Subcutaneous abdominal adipose tissue (tissue), 5 donors: Measurements from ENCODE around the gene DAGLB.
"Not testable (repeated sequence)": the region's sequence is repeated elsewhere in the genome, so short reads cannot be mapped to it uniquely, and the experiment has no call there.

Source experiments
- H3K27ac ChIP-seq: one replicate; pipeline ENCODE4 v1.7.0; 2013; ENCODE audit warnings: low read depth, mild to moderate bottlenecking, inconsistent platforms, low read length, moderate library complexity
- H3K27me3 ChIP-seq, 5 donors: one replicate each; pipeline ENCODE4 v1.7.0; 2013; ENCODE audit warnings: low read length in 5 of 5, inconsistent platforms in 1 of 5; ENCODE audit not compliant: control insufficient read depth in 5 of 5, insufficient read depth in 4 of 5
- H3K36me3 ChIP-seq, 5 donors: one replicate each; pipeline ENCODE4 v1.7.0; 2013; ENCODE audit warnings: low read length in 5 of 5; ENCODE audit not compliant: control insufficient read depth in 5 of 5, insufficient read depth in 5 of 5
- H3K4me1 ChIP-seq, 5 donors: one replicate each; pipeline ENCODE4 v1.7.0; 2013; ENCODE audit warnings: low read length in 5 of 5, mild to moderate bottlenecking in 3 of 5, moderate library complexity in 1 of 5; ENCODE audit not compliant: control insufficient read depth in 5 of 5, insufficient read depth in 5 of 5
- H3K4me3 ChIP-seq, 5 donors: one replicate each; pipeline ENCODE4 v1.7.0; 2013; ENCODE audit warnings: low read length in 5 of 5, low read depth in 1 of 5
- H3K9ac ChIP-seq, 5 donors: one replicate each; pipeline ENCODE4 v1.7.0; 2013; ENCODE audit warnings: low read length in 5 of 5, mild to moderate bottlenecking in 4 of 5, moderate library complexity in 3 of 5
- H3K9me3 ChIP-seq, 5 donors: one replicate each; pipeline ENCODE4 v1.7.0; 2013; ENCODE audit warnings: low read length in 5 of 5; ENCODE audit not compliant: control insufficient read depth in 5 of 5
- donor health status: healthy.
- donor health status: healthy.
- donor health status: healthy.
- donor health status: healthy.
- donor health status: healthy.

The DAGLB gene

GRCh38 chr7:6380310-6381095 is 67.3 kb downstream of the DAGLB start:
- no peaks in the 10 kb centered on the region for H3K36me3 ChIP-seq
- H3K4me3 ChIP-seq, result no peak overlapping the region
- H3K9ac ChIP-seq, result no peak overlapping the region
- H3K9me3 ChIP-seq, result no peaks in the 10 kb centered on the region
- H3K27me3 ChIP-seq, result no peaks in the 10 kb centered on the region
- peak overlapping the region; percentile 44 for H3K27ac ChIP-seq
- peaks cover 10 to 76% (median 70%) of the 10 kb centered on the region in 5 donors for H3K4me1 ChIP-seq

GRCh38 chr7:6379886-6380285 is 67.9 kb downstream of the DAGLB start:
- Histone ChIP-seq H3K9ac (peak overlapping the region in 1 of 5 donors; percentile 3), H3K9me3 (no peaks in the 10 kb centered on the region), H3K36me3 (no peaks in the 10 kb centered on the region), H3K4me3 (no peak overlapping the region), H3K27me3 (no peaks in the 10 kb centered on the region), H3K27ac (peak overlapping the region; percentile 44), H3K4me1 (peaks cover 7 to 74% (median 65%) of the 10 kb centered on the region in 5 donors)

DNA sequence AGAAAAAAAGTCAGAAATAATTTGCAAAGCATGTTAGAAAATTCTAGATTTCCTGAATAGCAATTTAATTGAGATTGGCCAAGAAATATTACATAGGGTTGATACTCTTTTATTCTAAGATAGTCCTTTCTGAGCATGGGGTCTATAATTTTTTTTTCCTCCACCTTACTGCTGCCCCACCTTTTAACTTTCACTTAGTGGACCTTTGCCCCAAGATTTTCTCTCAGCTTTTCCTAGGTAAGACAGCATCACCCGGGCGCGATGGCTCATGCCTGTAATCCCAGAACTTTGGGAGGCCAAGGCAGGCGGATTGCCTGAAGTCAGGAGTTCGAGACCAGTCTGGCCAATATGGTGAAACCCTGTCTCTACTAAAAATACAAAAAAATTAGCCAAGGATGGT is 69.2 kb downstream of the DAGLB start:
- not testable (repeated sequence) for H3K4me3 ChIP-seq, H3K9ac ChIP-seq, H3K9me3 ChIP-seq, H3K27me3 ChIP-seq, H3K36me3 ChIP-seq
- H3K4me1 ChIP-seq, result peaks cover 3 to 62% (median 52%) of the 10 kb centered on the region in 5 donors
- peak overlapping the region; percentile 69 for H3K27ac ChIP-seq

GRCh38 chr7:6376820-6377219 is 70.9 kb downstream of the DAGLB start:
- peaks cover 3 to 45% (median 35%) of the 10 kb centered on the region in 5 donors for H3K4me1 ChIP-seq
- peak overlapping the region; percentile 69 for H3K27ac ChIP-seq
- H3K27me3 ChIP-seq, result no peaks in the 10 kb centered on the region
- H3K9ac ChIP-seq, result peak overlapping the region in 3 of 5 donors; percentile 10 to 56 (median 28)
- H3K9me3 ChIP-seq, result no peaks in the 10 kb centered on the region
- H3K36me3 ChIP-seq, result no peaks in the 10 kb centered on the region
- H3K4me3 ChIP-seq, result peak overlapping the region in 4 of 5 donors; percentile 1 to 50 (median 38)

GRCh38 chr7:6375348-6376101 is 72.2 kb downstream of the DAGLB start:
- peak overlapping the region; percentile 82 to 93 (median 89) for H3K9ac ChIP-seq
- peak overlapping the region; percentile 71 to 86 (median 75) for H3K4me3 ChIP-seq
- H3K4me1 ChIP-seq, result peaks cover 3 to 33% (median 29%) of the 10 kb centered on the region in 5 donors
- H3K27me3 ChIP-seq, result no peaks in the 10 kb centered on the region
- no peaks in the 10 kb centered on the region for H3K36me3 ChIP-seq
- peak overlapping the region; percentile 91 for H3K27ac ChIP-seq
- H3K9me3 ChIP-seq, result no peaks in the 10 kb centered on the region

- Histone ChIP-seq H3K27me3 (no peaks in the 10 kb centered on the region), H3K4me1 (peaks cover 0 to 8% (median 0%) of the 10 kb centered on the region in 5 donors), H3K27ac (no peak overlapping the region), H3K9me3 (no peaks in the 10 kb centered on the region), H3K4me3 (no peak overlapping the region), H3K36me3 (no peaks in the 10 kb centered on the region), H3K9ac (no peak overlapping the region)
These were observed 80.0 kb downstream of the DAGLB start for GRCh38 chr7:6367701-6368211.

DNA sequence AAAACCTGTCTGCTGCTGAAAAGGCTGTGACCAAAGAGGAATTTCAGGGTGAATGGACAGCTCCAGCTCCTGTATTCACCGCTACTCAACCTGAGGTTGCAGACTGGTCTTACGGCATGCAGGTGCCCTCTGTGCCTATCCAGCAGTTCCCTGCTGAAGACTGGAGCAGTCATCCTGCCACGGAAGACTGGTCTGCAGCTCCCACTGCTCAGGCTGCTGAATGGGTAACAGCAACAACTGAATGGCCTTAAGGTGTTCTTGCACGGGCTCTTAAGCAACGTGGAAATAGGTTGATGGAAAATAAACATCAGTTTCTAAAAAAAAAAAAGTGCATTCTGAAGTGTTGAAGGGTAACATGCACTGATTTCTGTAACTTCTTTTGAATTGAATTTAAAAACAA is 82.3 kb downstream of the DAGLB start:
- Histone ChIP-seq H3K27me3 (no peaks in the 10 kb centered on the region), H3K4me3 (no peak overlapping the region), H3K27ac (no peak overlapping the region), H3K9ac (no peak overlapping the region), H3K36me3 (no peaks in the 10 kb centered on the region), H3K9me3 (no peaks in the 10 kb centered on the region), H3K4me1 (peaks cover 0 to 8% (median 0%) of the 10 kb centered on the region in 5 donors)

GRCh38 chr7:6360841-6361240 is 86.9 kb downstream of the DAGLB start:
- Histone ChIP-seq H3K9ac (no peak overlapping the region), H3K27ac (no peak overlapping the region), H3K36me3 (no peaks in the 10 kb centered on the region), H3K9me3 (no peaks in the 10 kb centered on the region), H3K4me3 (no peak overlapping the region), H3K4me1 (peaks cover 0 to 5% (median 0%) of the 10 kb centered on the region in 5 donors), H3K27me3 (no peaks in the 10 kb centered on the region)

GRCh38 chr7:6359734-6360133 is 88.0 kb downstream of the DAGLB start:
- H3K4me3 ChIP-seq, result no peak overlapping the region
- H3K9me3 ChIP-seq, result no peaks in the 10 kb centered on the region
- peaks cover 0 to 5% (median 0%) of the 10 kb centered on the region in 5 donors for H3K4me1 ChIP-seq
- H3K36me3 ChIP-seq, result no peaks in the 10 kb centered on the region
- no peak overlapping the region for H3K9ac ChIP-seq
- no peaks in the 10 kb centered on the region for H3K27me3 ChIP-seq
- H3K27ac ChIP-seq, result no peak overlapping the region
